ENCODE data around the gene PHLDB3. TPM values are rescaled to one million over a fixed set of nuclear protein-coding genes. Genes with fewer than 3 reads are reported as not detected.
A peak's percentile ranks its signal among the peaks of the same experiment; 100 is the strongest.

PHLDB3 gene
- total RNA-seq, 2 donors from 2014 or later: 7.7 to 13.5 TPM

- no peaks in the 10 kb centered on the region for H3K36me3 Mint-ChIP-seq (ENCODE audit: low read depth)
- H3K27ac Mint-ChIP-seq: no peak within 1 kb of the TSS
- Histone ChIP-seq H3K36me3 (ENCODE audit: control insufficient read depth, insufficient read depth, low read length) (no peaks in the 10 kb centered on the region), H3K9ac (ENCODE audit: extremely low read depth, low read length, poor library complexity, severe bottlenecking) (no peak within 1 kb of the TSS), H3K4me1 (ENCODE audit: control insufficient read depth, insufficient read depth, low read length) (no peaks in the 10 kb centered on the region), H3K4me3 (ENCODE audit: low read length) (peak within 1 kb of the TSS; percentile 80), H3K27me3 (ENCODE audit: control insufficient read depth, insufficient read depth, low read length, poor library complexity, severe bottlenecking) (peaks cover 37% of the 10 kb centered on the region), H3K27ac (ENCODE audit: low read depth, low read length) (no peak within 1 kb of the TSS), H3K9me3 (ENCODE audit: control insufficient read depth, low read length) (no peaks in the 10 kb centered on the region)
- 55 to 85% methylated on average over 5 to 24 of the region's 24 CpGs for WGBS, 2 experiments (ENCODE audit: insufficient coverage in 1 of 2, insufficient read length in 1 of 2)
- peaks cover 19% of the 10 kb centered on the region for H3K9me3 Mint-ChIP-seq
- H3K27me3 Mint-ChIP-seq (ENCODE audit: insufficient read depth): peaks cover 69% of the 10 kb centered on the region
- no peaks in the 10 kb centered on the region for H3K4me1 Mint-ChIP-seq
- peak within 1 kb of the TSS; percentile 70 for H3K4me3 Mint-ChIP-seq
- DNase-seq: peak; percentile 81
- no peak for TF ChIP-seq CTCF (conservative IDR thresholded peaks at IDR 0.05)
Measured at GRCh38 chr19:43465468-43466120, 39.0 kb downstream of the PHLDB3 start, which contains the start of gene LYPD3. TSS of gene LYPD3 (minus strand) at chr19:43465608. CDS start at chr19:43465571, 37 bp downstream.

GRCh38 chr19:43464134-43464775 lies 40.3 kb downstream of the PHLDB3 start:
- Mint-ChIP-seq H3K9me3 (peaks cover 19% of the 10 kb centered on the region), H3K27me3 (ENCODE audit: insufficient read depth) (peaks cover 71% of the 10 kb centered on the region), H3K4me1 (no peaks in the 10 kb centered on the region), H3K36me3 (ENCODE audit: low read depth) (no peaks in the 10 kb centered on the region), H3K27ac (peak overlapping the region; percentile 15), H3K4me3 (peak overlapping the region; percentile 70)
- TF ChIP-seq CTCF (conservative IDR thresholded peaks at IDR 0.05): no peak
- no peak overlapping the region for H3K9ac ChIP-seq (ENCODE audit: extremely low read depth, low read length, poor library complexity, severe bottlenecking)
- peak overlapping the region; percentile 80 for H3K4me3 ChIP-seq (ENCODE audit: low read length)
- H3K27ac ChIP-seq (ENCODE audit: low read depth, low read length): peak overlapping the region; percentile 30
- no peak for DNase-seq
- peaks cover 37% of the 10 kb centered on the region for H3K27me3 ChIP-seq (ENCODE audit: control insufficient read depth, insufficient read depth, low read length, poor library complexity, severe bottlenecking)
- no peaks in the 10 kb centered on the region for H3K36me3 ChIP-seq (ENCODE audit: control insufficient read depth, insufficient read depth, low read length)
- whole genome bisulfite sequencing, 2 experiments (ENCODE audit: insufficient coverage in 1 of 2, insufficient read length in 1 of 2): 21 to 35% methylated on average over 16 to 33 of the region's 33 CpGs
- no peaks in the 10 kb centered on the region for H3K4me1 ChIP-seq (ENCODE audit: control insufficient read depth, insufficient read depth, low read length)
- H3K9me3 ChIP-seq (ENCODE audit: control insufficient read depth, low read length): no peaks in the 10 kb centered on the region

- H3K27ac ChIP-seq (ENCODE audit: low read depth, low read length): peak overlapping the region; percentile 52
- H3K27me3 ChIP-seq (ENCODE audit: control insufficient read depth, insufficient read depth, low read length, poor library complexity, severe bottlenecking): peaks cover 37% of the 10 kb centered on the region
Measured at GRCh38 chr19:43463381-43464133, 41.0 kb downstream of the PHLDB3 start.

More at GRCh38 chr19:43463381-43464133, 41.0 kb downstream of the PHLDB3 start:
- Histone ChIP-seq H3K9ac (ENCODE audit: extremely low read depth, low read length, poor library complexity, severe bottlenecking) (no peak overlapping the region), H3K9me3 (ENCODE audit: control insufficient read depth, low read length) (no peaks in the 10 kb centered on the region), H3K36me3 (ENCODE audit: control insufficient read depth, insufficient read depth, low read length) (no peaks in the 10 kb centered on the region), H3K4me1 (ENCODE audit: control insufficient read depth, insufficient read depth, low read length) (no peaks in the 10 kb centered on the region), H3K4me3 (ENCODE audit: low read length) (peak overlapping the region; percentile 80)
- TF ChIP-seq CTCF (conservative IDR thresholded peaks at IDR 0.05): no peak
- DNase-seq: peak; percentile 100
- H3K4me3 Mint-ChIP-seq: peak overlapping the region; percentile 70
- H3K36me3 Mint-ChIP-seq (ENCODE audit: low read depth): no peaks in the 10 kb centered on the region
- peak overlapping the region; percentile 80 for H3K27ac Mint-ChIP-seq
- peaks cover 71% of the 10 kb centered on the region for H3K27me3 Mint-ChIP-seq (ENCODE audit: insufficient read depth)
- 0% methylated on average over 24 to 57 of the region's 57 CpGs for WGBS, 2 experiments (ENCODE audit: insufficient coverage in 1 of 2, insufficient read length in 1 of 2)
- peaks cover 19% of the 10 kb centered on the region for H3K9me3 Mint-ChIP-seq
- H3K4me1 Mint-ChIP-seq: no peaks in the 10 kb centered on the region

Measured in endodermal cell (in vitro differentiated cells).